GM10266 (cell line): Measurements from ENCODE around the gene PDAP1.
A peak's percentile ranks its signal among the peaks of the same experiment; 100 is the strongest.

Source experiments
- DNase-seq: peaks from one replicate; pipeline ENCODE4 v3.0.0; 2012; ENCODE audit errors: extremely low spot score
- TF ChIP-seq, protein P1 (sequence below): IDR thresholded peaks from 2 replicates; pipeline ENCODE4 v1.5.1; 2012; ENCODE audit warnings: mild to moderate bottlenecking, low read depth; ENCODE audit not compliant: control insufficient read depth, insufficient read depth; ENCODE audit errors: missing control alignments

PDAP1 gene

GRCh38 chr7:99396418-99397296, 11.7 kb downstream of the PDAP1 start:
- no peak for DNase-seq
- TF ChIP-seq, protein P1, sequence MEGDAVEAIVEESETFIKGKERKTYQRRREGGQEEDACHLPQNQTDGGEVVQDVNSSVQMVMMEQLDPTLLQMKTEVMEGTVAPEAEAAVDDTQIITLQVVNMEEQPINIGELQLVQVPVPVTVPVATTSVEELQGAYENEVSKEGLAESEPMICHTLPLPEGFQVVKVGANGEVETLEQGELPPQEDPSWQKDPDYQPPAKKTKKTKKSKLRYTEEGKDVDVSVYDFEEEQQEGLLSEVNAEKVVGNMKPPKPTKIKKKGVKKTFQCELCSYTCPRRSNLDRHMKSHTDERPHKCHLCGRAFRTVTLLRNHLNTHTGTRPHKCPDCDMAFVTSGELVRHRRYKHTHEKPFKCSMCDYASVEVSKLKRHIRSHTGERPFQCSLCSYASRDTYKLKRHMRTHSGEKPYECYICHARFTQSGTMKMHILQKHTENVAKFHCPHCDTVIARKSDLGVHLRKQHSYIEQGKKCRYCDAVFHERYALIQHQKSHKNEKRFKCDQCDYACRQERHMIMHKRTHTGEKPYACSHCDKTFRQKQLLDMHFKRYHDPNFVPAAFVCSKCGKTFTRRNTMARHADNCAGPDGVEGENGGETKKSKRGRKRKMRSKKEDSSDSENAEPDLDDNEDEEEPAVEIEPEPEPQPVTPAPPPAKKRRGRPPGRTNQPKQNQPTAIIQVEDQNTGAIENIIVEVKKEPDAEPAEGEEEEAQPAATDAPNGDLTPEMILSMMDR, result no peak

GRCh38 chr7:99395616-99396327, 12.6 kb downstream of the PDAP1 start:
- no peak for DNase-seq

GRCh38 chr7:99394188-99394502, 14.3 kb downstream of the PDAP1 start:
- no peak for DNase-seq
- TF ChIP-seq, protein P1, result no peak

More at GRCh38 chr7:99395616-99396327, 12.6 kb downstream of the PDAP1 start:
- TF ChIP-seq, protein P1, result peak; percentile 8

GRCh38 chr7:99393355-99394187, 14.8 kb downstream of the PDAP1 start:
- TF ChIP-seq, protein P1, result no peak
- no peak for DNase-seq

DNA sequence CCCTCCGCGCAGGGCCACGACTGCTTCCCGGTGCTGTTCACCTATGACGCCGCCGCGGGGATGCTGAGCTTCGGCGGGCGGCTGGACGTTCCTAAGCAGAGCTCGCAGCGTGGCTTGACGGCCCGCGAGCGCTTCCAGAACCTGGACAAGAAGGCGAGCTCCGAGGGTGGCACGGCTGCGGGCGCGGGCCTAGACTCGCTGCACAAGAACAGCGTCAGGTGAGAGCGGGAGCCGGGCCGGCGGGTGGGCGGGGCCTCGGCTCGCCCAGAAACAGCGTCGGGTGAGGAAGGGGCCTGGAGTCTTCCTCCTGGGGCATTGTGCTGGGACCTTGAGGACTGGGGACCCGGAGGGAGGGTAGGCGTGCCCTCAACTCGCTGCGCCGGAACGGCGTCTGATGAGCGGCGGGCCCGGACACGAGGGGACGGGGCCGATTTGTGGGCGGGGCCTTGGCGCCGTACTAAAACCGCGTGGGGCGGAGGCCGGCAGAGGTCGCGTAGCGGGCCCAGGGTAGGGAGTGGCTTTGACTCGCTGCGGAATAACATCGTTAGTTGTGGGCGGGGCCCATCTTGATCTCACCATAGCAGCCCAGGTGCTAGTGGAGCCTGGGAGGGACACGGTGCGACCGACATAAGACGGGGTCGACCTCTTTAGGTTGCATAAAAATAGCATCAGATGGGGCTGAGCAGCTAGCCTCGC, 15.6 kb downstream of the PDAP1 start:
- TF ChIP-seq, protein P1, result no peak
- DNase-seq, result no peak

DNA sequence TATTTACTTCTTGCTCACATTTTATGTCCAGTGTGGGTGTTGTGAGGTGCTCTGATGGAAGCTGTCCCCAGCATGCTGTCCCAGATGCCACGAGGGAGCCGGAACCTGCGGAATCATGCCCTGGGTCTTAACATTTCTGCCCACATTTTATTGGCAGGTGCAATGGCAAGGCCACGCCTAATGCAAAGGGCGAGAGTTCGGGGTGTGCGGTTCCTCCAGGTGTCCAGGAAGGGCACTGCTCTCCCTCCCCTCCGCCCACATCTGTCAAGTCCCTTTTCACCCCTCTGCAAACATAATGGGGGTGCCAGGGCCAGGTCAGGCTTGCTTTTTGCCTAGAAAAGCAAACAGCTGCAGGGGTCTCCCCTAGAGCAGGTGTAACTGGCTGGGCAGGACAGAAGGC, 16.4 kb downstream of the PDAP1 start:
- TF ChIP-seq, protein P1, result no peak
- DNase-seq, result no peak
